Stimulated activated naive CD4-positive, alpha-beta T cell (primary cell): ENCODE data around the gene SNX4.
"Not testable (repeated sequence)": the region's sequence is repeated elsewhere in the genome, so short reads cannot be mapped to it uniquely, and the experiment has no call there.

ENCODE experiments used
- DNase-seq, 6 experiments: peaks; one replicate each; lab custom pipeline; 2025; lab: John Stamatoyannopoulos, UW

SNX4 gene

DNA sequence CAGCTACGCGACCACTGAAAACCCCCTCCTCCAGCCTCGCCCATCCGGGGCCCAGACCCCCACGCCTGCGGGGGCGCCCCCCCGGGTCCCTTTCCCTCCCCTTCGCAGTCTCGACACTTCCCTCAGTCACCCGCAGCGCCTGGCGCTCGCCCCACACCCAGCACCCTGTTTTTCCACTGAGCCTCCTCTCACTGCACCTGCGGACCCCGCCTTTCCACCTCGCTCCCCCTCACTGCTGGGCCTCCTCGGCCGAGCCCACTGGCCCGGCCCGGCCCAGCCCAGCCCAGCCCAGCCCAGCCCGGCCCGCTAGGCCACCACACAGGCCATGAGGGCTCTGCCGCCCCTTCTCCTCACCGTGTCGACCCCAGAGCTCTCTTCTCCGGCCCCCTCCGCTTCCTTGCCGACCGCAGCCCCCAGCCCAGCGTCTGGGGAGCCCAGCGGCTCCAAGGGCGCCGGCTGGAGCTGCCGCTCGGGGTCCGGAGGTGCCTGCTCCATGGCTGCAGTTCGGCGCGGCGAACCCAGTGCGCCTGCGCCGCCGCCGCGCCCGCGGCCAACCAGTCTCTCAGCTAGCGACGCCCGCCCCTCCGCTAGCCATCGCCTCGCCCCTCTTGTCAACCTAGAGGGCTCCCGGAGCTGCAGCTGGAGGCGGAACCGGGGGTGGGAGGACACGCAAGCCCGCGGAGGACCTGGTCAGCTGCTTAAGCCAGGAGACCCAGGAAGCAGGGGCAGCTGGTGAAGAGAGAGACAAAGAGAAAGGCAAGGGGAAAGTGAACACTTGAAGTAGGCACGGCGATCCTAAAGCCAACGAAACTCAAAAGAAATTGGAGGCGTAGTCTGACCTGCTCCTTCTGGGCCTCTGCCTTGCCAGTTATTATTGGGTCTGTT lies at the start of gene SNX4:
Gene SNX4, minus strand, starts transcription at position 525 of the 885 bp plus-strand sequence. Its CDS starts 30 bp downstream, at position 495.
- DNase-seq = peak; percentile 74 to 85 (median 81)

DNA sequence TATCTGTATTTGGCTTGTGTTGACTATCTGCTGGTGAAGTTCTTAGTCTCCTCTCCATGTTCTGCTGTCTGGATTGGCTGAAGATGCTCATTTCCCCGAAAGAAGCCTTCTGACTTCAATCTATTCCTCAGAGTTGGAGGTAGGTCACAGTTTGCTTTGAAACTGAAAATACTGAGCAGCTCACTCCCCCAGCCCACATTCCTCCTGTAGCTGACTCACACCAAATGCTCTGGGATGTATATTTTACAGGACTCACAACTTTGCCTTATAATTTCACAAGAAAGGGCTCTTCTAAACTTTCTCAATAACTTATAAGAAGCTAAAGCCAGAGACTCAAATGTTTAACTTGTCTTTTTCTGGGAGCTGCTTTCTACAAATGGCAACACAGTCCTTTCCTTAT lies 36.3 kb upstream of the SNX4 start:
- DNase-seq = no peak

DNA sequence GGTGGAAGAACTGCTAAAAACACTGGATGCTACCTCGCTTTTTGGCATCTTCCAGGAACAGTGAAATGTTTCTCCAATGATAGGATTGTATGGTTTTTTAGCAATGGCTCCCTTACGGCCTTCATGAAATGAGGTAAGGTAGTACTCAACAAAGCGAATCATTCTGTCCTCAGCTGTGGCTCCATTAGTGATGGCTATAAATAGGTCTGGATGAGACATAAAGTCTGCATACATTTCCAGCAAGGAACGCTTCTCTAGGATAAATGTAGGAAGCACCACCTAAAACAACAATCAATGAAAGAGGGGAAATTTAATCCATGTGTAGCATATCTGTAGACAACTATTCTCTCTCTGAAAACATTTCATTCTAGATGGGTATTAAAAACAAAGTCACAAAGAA lies 32.4 kb upstream of the SNX4 start:
- no peak for DNase-seq

DNA sequence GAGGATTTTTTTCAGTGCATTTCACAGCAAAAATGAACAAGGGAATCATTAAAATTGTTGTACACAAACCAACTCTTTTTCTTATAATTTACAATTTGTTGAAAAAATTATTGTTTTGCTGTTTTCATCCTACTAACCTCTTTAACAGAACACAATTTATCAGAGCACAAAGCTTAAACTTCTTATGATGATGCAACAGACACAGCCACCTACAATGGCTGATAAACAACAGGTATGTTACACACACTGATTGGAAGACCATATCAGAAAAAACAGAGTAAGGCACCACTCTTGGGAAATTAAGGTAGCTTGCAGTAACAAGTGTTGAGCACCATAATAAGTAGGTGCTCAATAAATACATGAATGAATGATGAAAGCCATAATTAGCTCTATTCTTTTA lies 8.9 kb upstream of the SNX4 start:
- no peak for DNase-seq

DNA sequence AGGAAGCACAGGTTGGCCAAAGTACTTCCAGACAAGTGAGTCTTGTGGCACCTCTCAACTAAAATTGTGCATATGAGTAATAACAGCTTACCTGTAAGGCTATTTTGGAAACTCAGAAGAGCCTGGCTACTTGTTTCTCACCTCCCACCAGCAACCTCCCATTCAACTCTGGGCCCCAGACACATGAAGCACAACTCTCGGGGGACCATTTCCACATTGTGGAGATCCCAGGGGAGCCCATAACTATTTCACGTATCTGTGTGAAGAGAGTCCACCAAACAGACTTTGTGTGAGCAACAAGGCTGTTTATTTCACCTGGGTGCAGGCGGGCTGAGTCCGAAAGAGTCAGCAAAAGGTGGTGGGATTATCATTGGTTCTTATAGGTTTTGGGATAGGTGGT lies 5.2 kb upstream of the SNX4 start:
- no peak for DNase-seq

DNA sequence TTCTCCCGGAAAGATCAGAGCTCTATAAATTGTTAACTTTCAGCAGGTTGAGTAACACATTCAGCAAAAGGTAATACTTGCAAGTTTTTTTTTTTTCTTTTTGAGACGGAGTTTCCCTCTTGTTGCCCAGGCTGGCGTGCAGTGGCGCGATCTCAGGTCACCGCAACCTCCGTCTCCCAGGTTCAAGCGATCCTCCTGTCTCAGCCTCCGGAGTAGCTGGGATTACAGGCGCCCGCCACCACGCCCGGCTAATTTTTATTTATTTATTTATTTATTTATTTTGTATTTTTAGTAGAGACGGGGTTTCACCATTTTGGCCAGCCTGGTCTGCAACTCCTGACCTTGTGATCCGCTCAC lies 539 bp upstream of the SNX4 start:
- DNase-seq = not testable (repeated sequence)

DNA sequence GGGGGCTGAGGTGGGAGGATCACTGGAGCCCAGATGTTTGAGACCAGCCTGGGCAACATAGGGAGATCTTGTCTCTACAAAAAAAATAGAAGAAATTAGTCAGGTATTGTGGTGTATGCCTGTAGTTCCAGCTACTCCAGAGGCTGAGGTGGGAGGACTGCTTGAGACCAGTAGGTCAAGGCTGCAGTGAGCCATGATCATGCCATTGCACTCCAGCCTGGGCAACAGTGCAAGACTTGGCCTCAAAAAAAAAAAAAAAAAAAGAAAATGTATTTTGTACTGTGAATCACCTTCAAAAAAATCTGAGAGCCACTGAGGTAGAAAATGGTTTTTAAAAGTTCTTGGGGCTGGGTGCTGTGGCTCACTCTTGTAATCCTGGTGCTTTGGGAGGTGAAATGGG lies 4.6 kb downstream of the SNX4 start:
- no peak for DNase-seq

DNA sequence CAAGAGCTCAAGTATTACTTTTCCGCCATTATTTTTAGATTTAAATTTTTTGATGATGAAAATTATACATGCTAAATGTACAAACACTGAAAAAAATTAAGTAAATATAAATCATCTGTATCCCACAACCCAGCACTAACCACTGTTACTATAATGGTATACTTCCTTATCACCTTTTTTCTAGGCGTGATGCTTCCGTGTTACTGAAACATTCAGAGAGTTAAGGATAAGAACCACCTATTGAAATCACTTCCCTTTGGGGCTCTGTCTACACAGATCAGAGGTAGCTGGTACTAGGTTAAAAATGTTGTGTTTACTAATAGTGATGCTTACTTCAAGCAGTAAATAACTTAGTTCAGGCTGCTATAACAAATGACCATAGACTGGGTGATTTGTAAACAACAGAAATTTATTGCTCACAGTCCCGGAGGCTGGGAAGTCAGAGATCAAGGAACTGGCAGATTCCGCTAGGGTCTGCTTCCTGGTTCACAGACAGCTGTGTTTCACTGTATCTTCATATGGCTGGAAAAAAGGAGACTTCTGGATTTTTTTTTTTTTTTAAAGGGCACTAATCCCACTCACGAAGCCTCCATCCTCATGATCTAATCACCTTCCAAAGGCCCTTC lies 6.4 kb downstream of the SNX4 start:
- DNase-seq = no peak

DNA sequence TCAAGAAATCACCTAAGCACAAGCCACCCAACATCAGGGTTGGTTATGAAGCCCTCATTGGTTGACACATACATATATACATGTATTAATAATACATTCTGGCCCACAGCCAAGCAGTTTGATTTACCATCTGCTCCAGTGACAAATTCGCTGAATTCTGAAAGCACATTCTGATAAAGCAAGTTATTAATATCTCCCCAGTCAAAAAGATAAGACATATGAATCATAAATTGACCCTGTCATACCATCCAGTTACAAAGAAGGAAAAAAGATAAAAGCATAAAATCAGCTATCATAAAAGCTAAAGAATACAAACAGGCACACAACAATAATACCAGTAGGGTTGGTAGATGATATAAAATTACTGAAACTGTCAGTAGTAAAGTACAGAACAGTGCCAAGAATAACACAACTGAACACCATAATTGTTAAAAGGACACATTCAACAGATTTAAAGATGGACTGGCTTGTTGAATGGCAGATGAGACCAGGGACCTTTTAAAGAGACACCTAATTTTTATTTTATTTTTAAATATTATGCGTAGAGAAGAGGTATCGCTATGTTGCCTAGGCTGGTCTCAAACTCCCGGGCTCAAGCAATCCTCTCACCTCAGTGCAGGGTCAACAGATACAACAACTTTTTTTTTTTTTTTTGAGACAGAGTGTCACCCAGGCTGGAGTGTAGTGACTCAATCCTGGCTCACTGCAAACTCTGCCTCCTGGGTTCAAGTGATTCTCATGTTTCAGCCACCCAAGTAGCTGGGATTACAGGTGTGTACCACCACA lies 7.7 kb downstream of the SNX4 start:
- DNase-seq = no peak

DNA sequence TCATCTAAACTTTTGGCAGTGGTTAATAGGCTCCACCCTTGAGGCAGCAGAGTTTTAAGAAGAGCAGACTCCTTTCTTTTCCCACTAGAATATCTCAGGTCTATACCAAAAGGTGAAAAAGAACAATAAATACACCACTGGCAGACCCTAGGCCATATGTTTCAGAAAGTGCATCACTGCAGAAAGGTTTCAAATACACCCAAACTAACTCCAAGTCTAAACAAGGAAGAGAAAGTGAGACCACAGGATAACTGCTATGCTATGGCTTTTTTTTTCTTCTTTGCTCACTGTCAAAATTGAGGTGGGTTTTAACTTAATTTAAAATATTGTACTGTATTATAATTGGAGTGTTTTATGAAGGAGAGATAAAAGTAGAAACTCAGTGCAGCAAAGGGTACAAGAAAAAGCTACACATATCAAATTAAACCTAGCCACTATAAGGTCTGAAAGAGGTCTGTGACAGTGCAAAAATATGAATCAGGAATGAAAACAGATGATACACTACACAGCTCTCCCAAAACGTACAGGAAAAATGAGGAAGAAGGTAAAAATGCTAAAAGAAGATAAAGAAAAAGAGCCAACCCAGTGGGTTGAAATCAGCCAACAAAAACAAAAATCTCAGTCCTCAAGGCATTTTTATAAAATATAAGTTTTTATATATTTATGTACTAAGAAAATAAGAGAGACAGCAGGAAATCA lies 8.4 kb downstream of the SNX4 start:
- DNase-seq = no peak

DNA sequence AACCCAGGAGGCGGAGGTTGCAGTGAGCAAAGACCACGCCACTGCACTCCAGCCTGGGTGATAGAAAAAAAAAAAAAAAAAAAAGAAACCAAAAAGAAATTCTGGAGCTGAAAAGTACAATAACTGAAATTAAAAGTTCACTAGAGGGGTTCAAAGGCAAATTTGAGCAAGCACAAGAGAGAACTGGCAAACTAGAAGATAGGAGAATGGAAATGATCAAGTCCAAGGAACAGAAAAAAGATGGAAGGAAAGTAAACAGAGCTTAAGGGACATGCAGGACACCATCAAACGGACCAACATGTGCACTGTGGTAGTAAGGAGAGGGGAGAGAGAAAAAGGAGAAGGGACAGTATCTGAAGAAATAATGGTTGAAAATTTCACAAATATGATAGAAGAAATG lies 12.9 kb downstream of the SNX4 start:
- no peak for DNase-seq

DNA sequence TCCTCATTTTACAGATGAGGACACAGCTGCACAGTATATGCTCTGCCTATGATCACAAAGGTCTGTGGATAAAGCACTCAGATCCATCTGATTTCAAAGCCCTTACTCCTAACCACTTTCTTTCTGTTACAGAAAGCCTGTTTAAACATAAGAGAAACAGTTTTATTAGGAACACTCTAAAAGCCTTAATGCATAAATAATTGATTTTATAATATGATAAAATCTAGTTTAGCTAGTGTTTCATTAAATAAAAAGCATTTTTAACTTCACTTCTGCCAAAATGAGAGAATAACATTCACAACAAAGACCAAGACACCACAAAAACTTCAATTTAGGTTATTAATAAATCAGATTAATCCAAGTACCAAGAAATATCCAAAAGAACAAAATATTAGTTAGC lies 21.4 kb downstream of the SNX4 start:
- DNase-seq = no peak

DNA sequence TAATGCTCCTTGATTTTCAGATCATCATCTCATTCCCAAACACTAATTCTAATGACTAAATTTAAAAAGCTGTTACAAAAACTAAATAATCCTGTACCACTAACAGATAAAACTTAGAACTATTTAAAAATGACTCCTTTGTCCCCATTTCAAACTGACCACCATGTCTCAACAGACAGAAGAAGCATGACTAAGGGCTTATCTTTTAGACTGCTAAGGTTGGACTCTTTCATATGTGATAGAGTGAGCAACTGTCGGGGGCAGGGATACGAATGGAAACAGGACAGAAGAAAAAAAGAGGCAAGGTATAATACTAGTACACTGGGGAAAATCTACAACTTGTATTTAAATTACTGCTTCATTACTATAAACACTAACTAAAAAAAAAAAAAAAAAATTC lies 23.3 kb downstream of the SNX4 start:
- DNase-seq = no peak

DNA sequence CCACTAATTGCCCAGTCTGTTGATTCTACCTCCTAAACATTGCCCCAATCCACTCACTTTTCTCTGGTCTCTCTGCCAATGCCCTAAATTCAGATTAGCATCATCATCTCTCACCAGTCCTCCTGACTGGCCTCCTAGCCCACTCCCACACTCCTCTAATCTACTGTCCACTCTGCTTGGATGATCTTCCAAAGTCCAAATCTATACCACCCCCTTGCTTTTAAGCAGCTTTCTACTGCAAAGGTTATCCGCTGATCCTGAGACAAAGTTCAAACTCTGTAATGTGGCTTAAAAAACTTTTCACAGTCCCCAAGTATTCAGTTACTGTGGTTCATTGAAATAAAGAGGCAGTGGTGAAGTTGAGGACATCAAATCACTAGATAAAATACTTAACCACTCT lies 37.6 kb downstream of the SNX4 start:
- no peak for DNase-seq

DNA sequence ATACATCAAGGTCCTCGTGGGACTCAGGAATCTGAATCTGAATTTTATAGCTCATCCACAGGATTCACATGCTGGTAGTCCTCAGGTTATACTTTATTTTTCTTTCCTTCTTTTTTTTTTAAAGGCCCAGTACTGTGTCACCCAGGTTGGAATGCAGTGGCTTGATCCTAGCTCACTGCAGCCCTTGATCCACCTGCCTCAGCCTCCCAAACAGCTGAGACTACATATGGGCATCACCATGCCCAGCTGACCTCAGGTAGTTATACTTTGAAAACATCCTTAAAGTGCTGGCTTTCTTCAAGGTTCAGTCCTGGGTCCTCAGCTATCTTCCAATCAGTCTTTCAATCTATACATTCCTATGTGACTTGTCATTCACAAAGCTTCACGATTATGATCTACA lies 38.2 kb downstream of the SNX4 start:
- no peak for DNase-seq

DNA sequence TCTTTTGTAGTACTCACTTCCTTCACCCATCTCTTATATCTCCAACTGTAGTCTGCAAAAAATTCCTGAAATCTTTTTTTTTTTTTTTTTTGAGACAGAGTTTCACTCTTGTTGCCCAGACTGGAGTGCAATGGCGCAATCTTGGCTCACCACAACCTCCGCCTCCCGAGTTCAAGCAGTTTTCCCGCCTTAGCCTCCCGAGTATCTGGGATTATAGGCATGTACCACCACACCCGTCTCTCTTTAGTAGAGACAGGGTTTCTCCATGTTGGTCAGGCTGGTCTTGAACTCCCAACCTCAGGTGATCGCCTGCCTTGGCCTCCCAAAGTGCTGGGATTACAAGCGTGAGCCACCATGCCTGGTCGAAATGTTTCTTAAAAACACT lies 38.6 kb downstream of the SNX4 start:
- not testable (repeated sequence) for DNase-seq

DNA sequence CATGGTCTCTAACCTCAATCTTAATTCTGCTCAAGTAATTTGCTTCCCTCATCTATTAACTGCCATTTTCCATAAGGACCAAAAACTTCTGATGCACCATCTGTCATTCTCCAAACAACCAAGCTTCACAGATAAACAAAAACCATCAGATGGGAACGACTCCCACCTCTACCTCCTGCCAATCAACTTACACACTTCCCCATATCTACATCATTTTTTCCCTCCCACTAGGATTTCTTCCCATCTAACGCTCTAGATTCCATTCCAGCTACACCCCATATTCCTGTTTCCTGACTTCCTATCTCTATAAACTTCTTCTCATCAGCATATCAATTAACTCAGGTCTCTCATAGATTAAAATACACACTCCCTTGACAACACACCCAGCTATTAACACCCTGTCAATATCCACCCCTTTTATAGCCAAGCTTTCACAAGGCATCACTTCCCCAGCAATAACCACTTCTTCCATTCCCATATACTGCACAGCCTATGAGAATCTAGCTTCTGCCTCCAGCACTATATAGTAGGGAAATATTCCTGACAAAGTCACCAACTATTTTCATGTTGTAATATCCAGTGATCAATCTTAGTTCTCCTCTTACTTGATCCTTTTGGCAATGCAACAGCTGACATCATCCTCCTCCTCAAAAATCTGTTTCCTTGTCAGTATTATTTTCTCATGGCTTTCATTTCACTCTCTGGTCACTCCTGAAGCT lies 39.2 kb downstream of the SNX4 start:
- no peak for DNase-seq

DNA sequence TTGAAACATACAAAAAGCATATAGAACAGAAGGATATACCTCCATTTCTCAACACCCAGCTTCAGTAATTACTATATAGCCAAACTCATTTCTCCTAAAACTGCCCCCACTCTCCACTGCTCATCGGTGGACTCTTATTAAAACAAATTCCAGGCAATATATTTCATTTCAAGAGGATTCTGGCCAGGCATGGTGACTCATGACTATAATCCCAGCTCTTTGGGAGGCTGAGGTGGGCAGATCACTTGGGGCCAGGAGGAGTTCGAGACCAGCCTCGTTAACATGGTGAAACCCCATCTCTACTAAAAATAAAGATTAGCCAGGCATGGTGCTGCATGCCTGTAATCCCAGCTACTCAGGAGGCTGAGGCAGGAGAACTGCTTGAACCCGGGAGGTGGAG lies 40.9 kb downstream of the SNX4 start:
- no peak for DNase-seq

DNA sequence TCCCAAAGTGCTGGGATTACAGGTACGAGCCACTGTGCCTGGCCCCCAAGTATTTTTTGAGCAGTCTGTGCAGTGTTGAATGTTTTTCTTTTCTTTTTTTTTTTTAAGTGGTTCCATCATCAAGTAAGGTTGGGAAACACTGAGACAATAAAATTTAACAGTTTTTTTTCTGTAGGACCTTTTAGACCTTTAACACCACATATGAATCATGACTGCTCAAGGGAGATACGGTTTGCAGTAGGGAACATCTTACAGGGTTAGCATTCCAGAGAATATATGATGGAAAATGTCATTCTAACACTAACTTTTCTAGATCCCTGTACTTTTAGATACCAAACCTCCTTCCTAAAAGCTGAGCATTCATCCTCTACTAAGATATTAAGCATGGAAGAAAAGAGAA lies 41.7 kb downstream of the SNX4 start:
- no peak for DNase-seq

DNA sequence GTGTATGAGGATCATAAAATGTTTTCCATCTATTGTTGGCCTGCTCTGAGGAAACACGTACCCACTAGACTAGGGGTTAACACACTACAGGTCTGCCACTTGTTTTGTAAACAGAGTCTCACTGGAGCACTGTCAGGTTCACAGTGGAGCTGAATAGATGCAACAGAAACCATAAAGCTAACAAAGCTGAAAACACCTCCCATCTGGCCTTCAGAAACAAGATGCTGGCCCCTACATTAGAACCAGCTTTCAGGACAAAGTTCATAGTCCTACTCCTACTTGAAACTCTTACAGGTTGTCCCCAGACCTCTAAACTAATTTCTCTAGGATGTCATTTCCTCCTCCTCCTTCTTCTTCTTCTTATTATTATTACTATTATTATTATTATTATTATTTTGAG lies 42.3 kb downstream of the SNX4 start:
- no peak for DNase-seq

DNA sequence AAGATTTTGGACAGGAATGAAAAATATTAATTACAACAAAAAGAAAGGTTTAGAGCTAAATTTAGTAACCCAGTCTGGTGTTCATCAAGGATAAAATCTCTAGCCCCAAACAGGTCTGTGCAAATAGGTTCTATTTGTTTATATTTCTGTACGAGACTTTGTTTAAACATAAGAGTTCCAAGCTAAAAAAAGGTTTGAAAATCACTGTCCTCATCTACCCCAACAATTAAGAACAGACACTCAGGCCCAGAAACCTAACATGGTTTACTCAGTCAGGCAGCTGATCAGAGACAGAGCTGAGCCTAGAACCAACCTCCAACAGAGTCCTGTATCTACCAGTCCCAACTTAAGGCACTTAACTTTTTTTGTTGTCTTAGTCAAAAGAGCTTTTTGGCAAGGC lies 49.3 kb downstream of the SNX4 start:
- no peak for DNase-seq
